HEK293T (cell line): ENCODE measurements around the gene TIMP2.
"Not testable (repeated sequence)": the region's sequence is repeated elsewhere in the genome, so short reads cannot be mapped to it uniquely, and the experiment has no call there.

ENCODE experiments used
- CTCF ChIA-PET: fragments of 350-600 bp; formaldehyde crosslinking; extraction: SDS; loops from one replicate; lab custom pipeline; 2021; ENCODE audit warnings: antibody characterized with exemption, inconsistent platforms; lab: Yijun Ruan, JAX
- POLR2A ChIA-PET: fragments of 350-600 bp; formaldehyde crosslinking; extraction: SDS; loops from one replicate; lab custom pipeline; 2020; ENCODE audit warnings: antibody characterized with exemption, inconsistent platforms; lab: Yijun Ruan, JAX
- DNase-seq: peaks from one replicate; pipeline ENCODE4 v3.0.0; 2012; ENCODE audit warnings: mixed read lengths; ENCODE audit errors: extremely low spot score
- ARNT ChIP-seq: fragments of 450-650 bp; IDR thresholded peaks from 2 replicates; pipeline ENCODE4 v1.6.1; 2017; ENCODE audit warnings: mild to moderate bottlenecking
- BHLHE40 ChIP-seq: fragments of 450-650 bp; IDR thresholded peaks from 2 replicates; pipeline ENCODE4 v1.6.1; 2016; ENCODE audit warnings: mild to moderate bottlenecking, moderate library complexity, borderline replicate concordance
- CTBP1 ChIP-seq: fragments of 450-650 bp; IDR thresholded peaks from 2 replicates; pipeline ENCODE4 v1.6.1; 2016; ENCODE audit warnings: borderline replicate concordance
- ELF4 ChIP-seq: fragments of 450-650 bp; IDR thresholded peaks from 2 replicates; pipeline ENCODE4 v1.6.1; 2017; ENCODE audit warnings: antibody characterized with exemption
- FOXA1 ChIP-seq: fragments of 450-650 bp; IDR thresholded peaks from 2 replicates; pipeline ENCODE4 v1.6.1; 2016; ENCODE audit warnings: mild to moderate bottlenecking
- FOXK2 ChIP-seq: fragments of 450-650 bp; IDR thresholded peaks from 2 replicates; pipeline ENCODE4 v1.6.1; 2016; ENCODE audit warnings: mild to moderate bottlenecking
- FOXM1 ChIP-seq: fragments of 450-650 bp; IDR thresholded peaks from 2 replicates; pipeline ENCODE4 v1.6.1; 2017; ENCODE audit warnings: mild to moderate bottlenecking, borderline replicate concordance
- HDGF ChIP-seq: fragments of 450-650 bp; IDR thresholded peaks from 2 replicates; pipeline ENCODE4 v1.6.1; 2017; ENCODE audit warnings: antibody characterized with exemption, borderline replicate concordance
- L3MBTL2 ChIP-seq: fragments of 450-650 bp; conservative IDR thresholded peaks from 2 replicates; pipeline ENCODE4 v1.6.1; 2016; ENCODE audit warnings: mild to moderate bottlenecking
- LEF1 ChIP-seq: fragments of 450-650 bp; IDR thresholded peaks from 2 replicates; pipeline ENCODE4 v1.6.1; 2017; ENCODE audit warnings: mild to moderate bottlenecking, borderline replicate concordance
- NFRKB ChIP-seq: fragments of 450-650 bp; IDR thresholded peaks from 2 replicates; pipeline ENCODE4 v1.6.1; 2016; ENCODE audit warnings: mild to moderate bottlenecking, moderate library complexity
- PKNOX1 ChIP-seq: fragments of 450-650 bp; IDR thresholded peaks from 2 replicates; pipeline ENCODE4 v1.6.1; 2016
- SP1 ChIP-seq: fragments of 450-650 bp; IDR thresholded peaks from 2 replicates; pipeline ENCODE4 v1.6.1; 2017
- SUZ12 ChIP-seq: fragments of 450-650 bp; IDR thresholded peaks from 2 replicates; pipeline ENCODE4 v1.6.1; 2016; ENCODE audit warnings: mild to moderate bottlenecking
- TARDBP ChIP-seq: fragments of 450-650 bp; IDR thresholded peaks from 2 replicates; pipeline ENCODE4 v1.6.1; 2016
- ZNF384 ChIP-seq: fragments of 450-650 bp; IDR thresholded peaks from 2 replicates; pipeline ENCODE4 v1.6.1; 2016

TIMP2 gene

GRCh38 chr17:78892520-78892919, 32.7 kb downstream of the TIMP2 start:
- no peak for DNase-seq
- ChIA-PET POLR2A (no interaction called here), CTCF (interaction anchor here (0.6 to 1.1 kb wide), 2 partner anchors 13 to 79 kb away, joined by 3 read pairs; no protein-coding TSS in a partner anchor)
- no peak for TF ChIP-seq TARDBP

GRCh38 chr17:78892062-78892456, 33.1 kb downstream of the TIMP2 start:
- ChIA-PET POLR2A (no interaction called here), CTCF (interaction anchor here (0.6 to 1.1 kb wide), 2 partner anchors 13 to 80 kb away, joined by 3 read pairs; no protein-coding TSS in a partner anchor)
- no peak for TF ChIP-seq BHLHE40
- TF ChIP-seq LEF1 = no peak
- TF ChIP-seq ELF4 = no peak
- TF ChIP-seq HDGF = no peak
- TF ChIP-seq PKNOX1 = no peak
- DNase-seq = no peak

GRCh38 chr17:78891406-78892061, 33.7 kb downstream of the TIMP2 start:
- POLR2A ChIA-PET = no interaction called here
- no peak for TF ChIP-seq SUZ12
- TF ChIP-seq TARDBP = no peak
- TF ChIP-seq HDGF = no peak
- TF ChIP-seq SP1 = no peak
- TF ChIP-seq FOXA1 = no peak
- TF ChIP-seq LEF1 = no peak
- TF ChIP-seq FOXM1 = no peak
- no peak for TF ChIP-seq ZNF384
- CTCF ChIA-PET = interaction anchor here (1.1 kb wide), 1 partner anchor 80 kb away, joined by 3 read pairs; no protein-coding TSS in a partner anchor
- no peak for DNase-seq

- ChIA-PET POLR2A (no interaction called here), CTCF (interaction anchor here (0.8 kb wide), 1 partner anchor 12 kb away, joined by 3 read pairs; no protein-coding TSS in a partner anchor)
- TF ChIP-seq L3MBTL2 = no peak
- TF ChIP-seq CTBP1 = no peak
- no peak for TF ChIP-seq BHLHE40
- no peak for TF ChIP-seq SUZ12
- TF ChIP-seq SP1 = no peak
- no peak for TF ChIP-seq FOXK2
- TF ChIP-seq FOXA1 = no peak
- TF ChIP-seq PKNOX1 = no peak
- no peak for TF ChIP-seq ZNF384
- no peak for TF ChIP-seq HDGF
- TF ChIP-seq ELF4 = no peak
- no peak for TF ChIP-seq NFRKB
- TF ChIP-seq TARDBP = no peak
- no peak for TF ChIP-seq ARNT
- no peak for TF ChIP-seq LEF1
- no peak for TF ChIP-seq FOXM1
- DNase-seq = no peak
These were observed 34.7 kb downstream of the TIMP2 start for GRCh38 chr17:78890498-78890897.

- CTCF ChIA-PET = interaction anchor here (0.8 kb wide), 1 partner anchor 12 kb away, joined by 3 read pairs; no protein-coding TSS in a partner anchor
- POLR2A ChIA-PET, DNase-seq: not testable (repeated sequence)
These were observed 35.1 kb downstream of the TIMP2 start for GRCh38 chr17:78890096-78890495.

- ChIA-PET CTCF (no interaction called here), POLR2A (no interaction called here)
- TF ChIP-seq NFRKB = no peak
- no peak for DNase-seq
These were observed 35.7 kb downstream of the TIMP2 start for GRCh38 chr17:78889531-78889930.

- ChIA-PET CTCF (no interaction called here), POLR2A (no interaction called here)
- DNase-seq = no peak
- no peak for TF ChIP-seq SP1
- TF ChIP-seq FOXA1 = no peak
These were observed 36.2 kb downstream of the TIMP2 start for GRCh38 chr17:78888941-78889518.

GRCh38 chr17:78886954-78887353, 38.2 kb downstream of the TIMP2 start:
- no peak for DNase-seq
- ChIA-PET POLR2A (interaction anchor here (1.6 kb wide), 1 partner anchor 9 kb away, joined by 4 read pairs; no protein-coding TSS in a partner anchor), CTCF (no interaction called here)
- TF ChIP-seq FOXA1 = no peak
- TF ChIP-seq FOXM1 = no peak
- TF ChIP-seq SUZ12 = no peak
- no peak for TF ChIP-seq LEF1
- no peak for TF ChIP-seq TARDBP
- no peak for TF ChIP-seq SP1
- no peak for TF ChIP-seq PKNOX1
- no peak for TF ChIP-seq L3MBTL2
- no peak for TF ChIP-seq BHLHE40
- TF ChIP-seq FOXK2 = no peak
- TF ChIP-seq ARNT = no peak
- no peak for TF ChIP-seq ZNF384
- TF ChIP-seq NFRKB = no peak
- no peak for TF ChIP-seq HDGF
- TF ChIP-seq ELF4 = no peak
